ENCODE results near the gene TMEM95.
A peak's percentile ranks its signal among the peaks of the same experiment; 100 is the strongest.
"Not testable (repeated sequence)": the region's sequence is repeated elsewhere in the genome, so short reads cannot be mapped to it uniquely, and the experiment has no call there.

The TMEM95 gene

DNA sequence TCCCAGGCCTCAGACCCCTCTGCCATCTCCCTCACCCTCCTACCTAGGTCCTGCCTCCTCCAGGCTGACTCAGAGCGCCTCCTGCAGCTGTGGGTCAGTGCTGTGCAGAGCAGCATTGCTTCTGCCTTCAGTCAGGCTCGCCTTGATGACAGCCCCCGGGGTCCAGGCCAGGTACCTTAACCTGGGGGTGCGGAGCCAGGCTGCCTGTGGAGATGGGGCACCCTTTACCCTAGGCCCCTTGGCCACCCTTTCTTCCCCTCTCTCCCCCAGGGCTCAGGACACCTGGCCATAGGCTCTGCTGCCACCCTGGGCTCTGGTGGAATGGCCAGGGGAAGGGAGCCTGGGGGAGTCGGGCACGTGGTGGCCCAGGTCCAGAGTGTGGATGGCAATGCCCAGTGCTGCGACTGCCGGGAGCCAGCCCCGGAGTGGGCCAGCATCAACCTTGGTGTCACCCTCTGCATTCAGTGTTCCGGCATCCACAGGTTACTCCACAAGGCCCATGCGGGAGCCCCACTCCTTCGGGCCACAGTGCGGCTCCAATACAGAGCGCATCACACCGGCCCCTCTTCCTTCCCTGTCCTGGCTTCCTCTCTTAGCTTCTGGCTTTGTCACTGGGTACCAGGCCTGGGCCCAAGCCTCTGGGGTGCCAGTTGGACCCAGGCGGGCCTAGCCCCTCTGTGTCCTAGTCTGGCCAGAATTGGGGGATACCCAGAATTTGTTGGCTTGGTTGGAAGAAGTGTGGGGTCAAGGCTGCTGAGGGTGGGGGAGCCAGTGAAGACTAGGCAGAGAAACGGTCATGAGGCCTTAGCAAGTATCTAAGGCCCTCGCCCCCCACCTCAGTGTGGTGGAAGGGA lies 8.0 kb upstream of the TMEM95 start:
- no peak for DNase-seq (ENCODE audit: low spot score)

DNA sequence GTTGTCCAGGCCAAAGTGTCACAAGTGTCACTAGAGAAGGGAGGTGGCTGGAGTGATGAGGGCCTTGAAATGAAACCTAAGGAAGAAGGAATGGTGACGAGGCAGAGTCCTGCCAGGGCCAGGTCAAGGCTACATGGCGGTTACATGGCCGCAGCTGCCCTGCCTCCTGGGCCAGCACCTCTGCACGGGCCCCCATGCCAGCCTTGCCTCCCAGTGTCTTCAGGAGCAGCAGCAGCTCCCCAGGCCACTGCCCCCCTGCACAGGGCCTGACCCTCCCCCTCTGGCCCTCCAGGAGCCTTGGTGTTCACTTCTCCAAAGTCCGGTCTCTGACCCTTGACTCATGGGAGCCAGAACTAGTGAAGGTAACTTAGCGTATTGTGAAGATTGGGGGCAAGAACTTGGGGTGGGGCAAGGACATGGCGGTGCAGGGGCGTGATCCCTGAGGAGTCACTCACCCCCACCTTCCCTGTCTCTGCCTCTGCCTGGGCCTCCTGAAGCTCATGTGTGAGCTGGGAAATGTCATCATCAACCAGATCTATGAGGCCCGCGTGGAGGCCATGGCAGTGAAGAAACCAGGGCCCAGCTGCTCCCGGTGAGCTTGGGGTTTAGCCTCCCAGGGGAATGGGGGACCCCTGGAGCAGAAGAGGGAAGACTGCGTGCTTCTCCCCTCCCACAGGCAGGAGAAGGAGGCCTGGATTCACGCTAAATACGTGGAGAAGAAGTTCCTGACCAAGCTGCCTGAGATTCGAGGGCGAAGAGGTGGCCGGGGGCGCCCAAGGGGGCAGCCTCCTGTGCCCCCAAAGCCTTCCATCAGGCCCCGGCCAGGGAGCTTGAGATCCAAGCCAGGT lies 7.1 kb upstream of the TMEM95 start:
- DNase-seq (ENCODE audit: low spot score), result no peak

DNA sequence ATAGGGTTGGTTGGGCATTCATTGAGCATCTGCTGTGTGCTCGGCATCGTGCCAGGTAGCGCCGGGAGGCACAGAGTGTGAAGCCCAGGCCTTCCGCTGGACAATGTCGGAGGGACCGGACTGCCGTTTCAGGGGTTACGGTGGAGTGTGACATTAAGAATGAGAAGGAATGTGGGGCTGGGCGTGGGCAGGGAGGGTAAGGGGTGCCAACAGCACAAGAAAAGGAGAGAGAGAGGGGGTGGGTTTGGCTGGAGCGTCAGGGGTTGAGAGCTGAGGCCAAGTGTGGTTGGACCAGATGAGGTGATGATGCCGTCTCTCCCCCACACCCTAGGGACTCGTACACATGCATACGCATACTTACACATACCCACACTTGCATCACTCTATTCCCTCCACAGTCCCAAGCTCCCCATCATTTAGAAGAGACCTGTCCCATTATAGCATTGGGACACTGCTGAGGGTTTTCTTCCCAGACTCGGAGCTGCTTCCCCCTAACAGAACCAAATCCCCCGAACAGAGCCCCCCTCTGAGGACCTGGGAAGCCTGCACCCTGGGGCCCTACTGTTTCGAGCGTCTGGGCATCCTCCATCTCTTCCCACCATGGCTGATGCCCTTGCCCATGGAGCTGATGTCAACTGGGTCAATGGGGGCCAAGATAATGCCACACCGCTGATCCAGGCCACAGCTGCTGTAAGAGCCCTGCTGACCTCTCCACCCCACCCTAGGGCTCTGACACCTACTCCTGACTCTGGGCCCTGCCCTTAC lies 6.3 kb upstream of the TMEM95 start:
- no peak for DNase-seq (ENCODE audit: low spot score)

DNA sequence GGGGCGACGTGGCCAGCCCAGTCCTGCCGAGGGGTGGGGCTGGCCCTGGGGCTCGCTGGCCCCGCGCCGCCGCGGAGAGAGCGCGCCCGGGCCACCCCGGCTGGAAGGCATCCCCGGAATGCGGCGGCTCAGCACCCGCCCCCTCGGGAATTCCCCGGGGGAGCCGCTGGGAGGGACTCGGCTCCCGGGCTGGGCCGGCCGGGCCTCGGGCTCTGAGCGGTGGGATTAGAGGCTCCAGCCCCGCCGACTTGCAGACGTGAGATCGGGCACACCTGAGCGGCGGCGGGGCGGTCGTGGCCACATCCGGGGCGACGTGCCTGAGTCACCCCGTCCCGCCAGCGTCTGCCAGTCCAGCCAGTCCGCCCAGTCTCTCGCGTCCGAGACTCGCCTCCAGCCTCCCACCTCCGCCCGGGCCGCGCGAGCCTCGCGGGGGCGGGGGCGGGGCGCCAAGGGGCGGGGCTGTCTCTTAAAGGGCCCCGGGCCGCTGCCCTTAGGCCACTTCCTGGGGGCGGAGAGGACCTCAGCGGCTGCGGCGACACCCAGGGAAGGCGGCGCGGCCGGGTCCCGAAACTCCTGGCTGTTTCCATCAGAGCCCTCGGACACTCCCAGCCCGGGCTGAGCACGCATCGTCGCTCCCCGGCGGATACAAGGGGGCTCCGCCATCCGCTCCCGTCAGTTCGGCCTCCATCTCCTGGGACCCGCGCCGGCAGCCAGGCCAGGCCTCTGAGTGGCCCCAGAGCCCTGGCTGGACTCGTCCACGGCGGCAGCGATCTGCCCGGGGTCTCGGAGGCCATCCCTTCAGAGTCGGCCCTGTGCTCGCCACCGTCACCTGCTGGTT lies 3.1 kb upstream of the TMEM95 start, which contains the start of gene KCTD11:
KCTD11 (plus strand) TSS at position 498 of the 838 bp plus-strand sequence.
- peak; percentile 95 for DNase-seq (ENCODE audit: low spot score)

DNA sequence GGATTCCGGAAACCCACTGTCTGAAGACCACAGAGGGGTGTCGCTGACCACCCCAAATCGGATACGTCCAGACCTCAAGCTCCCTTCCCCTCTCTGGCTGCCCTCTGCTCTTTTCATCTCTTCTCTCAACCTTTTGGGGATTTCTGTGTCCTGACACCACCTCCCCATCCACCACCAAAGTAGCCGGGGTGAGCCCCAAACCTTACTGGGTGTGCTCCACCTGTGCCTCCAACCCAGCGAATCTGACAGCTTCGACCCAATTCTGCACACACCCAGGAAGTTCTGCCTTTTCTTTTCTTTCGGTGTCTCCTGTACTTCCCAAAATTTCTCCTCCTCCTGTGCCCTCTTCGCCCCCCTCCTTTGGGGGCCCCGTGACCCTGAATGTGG lies 2.5 kb upstream of the TMEM95 start:
- DNase-seq (ENCODE audit: low spot score), result no peak

DNA sequence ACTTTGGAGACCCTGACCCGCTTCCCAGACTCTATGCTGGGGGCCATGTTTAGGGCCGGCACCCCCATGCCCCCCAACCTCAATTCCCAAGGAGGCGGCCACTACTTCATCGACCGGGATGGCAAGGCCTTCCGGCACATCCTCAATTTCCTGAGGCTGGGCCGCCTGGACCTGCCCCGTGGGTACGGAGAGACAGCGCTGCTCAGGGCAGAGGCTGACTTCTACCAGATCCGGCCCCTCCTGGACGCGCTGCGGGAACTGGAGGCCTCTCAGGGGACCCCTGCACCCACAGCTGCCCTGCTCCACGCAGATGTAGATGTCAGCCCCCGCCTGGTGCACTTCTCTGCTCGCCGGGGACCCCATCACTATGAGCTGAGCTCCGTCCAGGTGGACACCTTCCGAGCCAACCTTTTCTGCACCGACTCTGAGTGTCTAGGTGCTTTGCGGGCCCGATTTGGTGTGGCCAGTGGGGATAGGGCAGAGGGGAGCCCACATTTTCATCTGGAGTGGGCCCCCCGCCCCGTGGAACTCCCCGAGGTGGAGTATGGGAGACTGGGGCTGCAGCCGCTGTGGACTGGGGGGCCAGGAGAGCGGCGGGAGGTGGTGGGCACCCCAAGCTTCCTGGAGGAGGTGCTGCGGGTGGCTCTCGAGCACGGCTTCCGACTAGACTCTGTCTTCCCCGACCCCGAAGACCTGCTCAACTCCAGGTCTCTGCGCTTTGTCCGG lies 1.9 kb upstream of the TMEM95 start:
- DNase-seq (ENCODE audit: low spot score), result no peak

DNA sequence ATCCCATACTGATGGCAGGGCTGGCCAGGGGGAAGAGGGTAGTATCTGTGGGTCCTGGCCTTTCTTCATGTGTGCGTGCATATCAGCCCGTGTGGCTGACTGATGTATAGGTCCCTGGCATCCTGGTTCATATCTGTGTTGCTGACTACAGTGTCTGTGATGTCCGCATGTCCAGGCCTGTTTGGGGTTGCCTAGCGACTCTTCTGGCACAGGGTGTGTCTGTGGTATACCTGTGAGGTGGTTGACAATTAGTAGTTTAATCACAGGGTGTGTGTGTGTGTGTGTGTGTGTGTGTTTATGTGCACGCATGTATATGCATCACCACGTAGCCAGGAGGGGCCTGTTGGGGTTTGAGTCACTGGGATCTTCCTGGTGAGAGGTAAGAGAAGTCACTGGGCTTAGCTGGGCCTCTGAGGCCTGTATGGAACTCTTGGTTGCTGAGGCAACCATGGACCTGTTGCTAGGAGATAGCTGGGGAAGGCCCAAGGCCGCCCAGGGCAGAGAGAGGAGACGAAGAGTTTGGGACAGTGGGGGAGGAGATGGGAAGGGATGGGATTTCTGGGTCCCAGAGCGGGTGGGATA lies 603 bp upstream of the TMEM95 start:
- peak; percentile 41 for DNase-seq (ENCODE audit: low spot score)

DNA sequence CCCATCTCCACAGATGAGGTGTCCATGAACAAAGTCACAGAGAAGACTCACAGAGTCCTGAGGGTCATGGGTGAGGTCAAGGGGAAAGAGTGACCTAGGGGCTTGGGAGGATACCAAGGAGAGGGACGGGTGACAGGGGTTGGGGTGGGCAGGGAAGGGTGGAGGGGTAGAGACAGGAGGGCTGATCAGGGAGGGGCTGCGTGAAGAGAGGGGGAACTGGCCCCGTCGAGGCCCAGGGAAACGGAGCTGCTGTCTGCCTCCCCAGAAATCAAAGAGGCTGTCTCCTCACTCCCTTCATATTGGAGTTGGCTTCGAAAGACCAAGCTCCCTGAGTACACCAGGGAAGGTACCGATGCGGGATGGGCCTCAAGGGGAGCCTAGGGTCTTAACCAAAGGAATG lies 617 bp downstream of the TMEM95 start:
- DNase-seq (ENCODE audit: low spot score), result no peak

DNA sequence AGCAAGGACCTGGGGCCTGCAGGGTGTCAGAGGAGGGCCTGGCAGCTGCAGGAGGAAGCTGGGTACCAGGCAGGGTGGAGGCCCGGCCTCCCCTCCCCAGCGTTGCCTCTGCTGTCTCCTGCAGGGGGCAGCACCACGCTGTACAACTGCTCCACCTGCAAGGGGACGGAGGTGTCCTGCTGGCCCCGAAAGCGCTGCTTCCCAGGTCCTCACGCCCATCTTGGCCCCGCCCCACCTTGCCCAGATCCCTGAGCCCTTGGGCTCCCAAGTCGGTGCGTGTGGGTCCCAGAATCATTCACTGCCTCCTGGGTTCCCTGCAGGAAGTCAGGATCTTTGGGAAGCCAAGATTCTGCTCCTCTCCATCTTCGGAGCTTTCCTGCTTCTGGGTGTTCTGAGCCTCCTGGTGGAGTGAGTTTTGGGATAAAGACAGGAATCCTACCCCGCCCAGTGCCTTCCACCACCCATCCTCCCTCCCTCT lies 1.2 kb downstream of the TMEM95 start:
- peak; percentile 59 for DNase-seq (ENCODE audit: low spot score)

DNA sequence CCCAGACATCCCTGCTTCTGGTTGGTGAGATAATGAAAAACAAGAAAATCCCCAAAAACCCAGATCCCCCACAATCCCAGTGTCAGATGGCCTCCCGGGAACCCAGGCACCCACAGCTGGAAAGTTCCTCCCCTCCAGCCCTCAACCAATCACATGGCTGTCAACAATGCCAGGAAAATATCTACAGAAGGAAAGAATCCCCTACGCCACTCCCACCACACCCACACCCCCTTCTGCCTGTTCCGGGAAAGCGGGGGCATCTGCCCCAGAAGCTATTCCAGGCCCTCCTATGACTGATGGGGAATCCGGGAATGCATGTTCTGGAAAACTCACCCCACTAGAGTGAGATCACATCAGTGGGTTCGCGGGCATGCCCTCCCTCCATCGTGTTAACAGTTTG lies 1.8 kb downstream of the TMEM95 start:
- no peak for DNase-seq (ENCODE audit: low spot score)

DNA sequence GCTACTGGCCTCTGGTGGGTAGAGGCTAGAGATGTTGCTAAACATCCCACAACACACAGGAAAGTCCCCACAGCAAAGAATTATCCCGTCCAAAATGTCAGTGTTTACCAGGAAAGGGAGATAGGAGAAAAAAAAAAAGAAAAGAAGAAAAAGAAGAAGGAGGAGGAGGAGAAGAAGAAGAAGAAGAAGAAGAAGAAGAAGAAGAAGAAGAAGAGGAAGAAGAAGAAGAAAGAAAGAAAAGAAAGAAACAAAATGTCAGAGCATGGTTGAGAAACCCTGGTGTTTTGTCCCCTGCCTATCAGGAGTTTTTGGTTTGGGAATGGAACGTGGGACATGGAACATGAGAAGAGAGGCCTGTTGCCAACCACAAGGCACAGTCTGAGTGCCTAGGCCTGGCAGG lies 2.4 kb downstream of the TMEM95 start:
- no peak for DNase-seq (ENCODE audit: low spot score)

DNA sequence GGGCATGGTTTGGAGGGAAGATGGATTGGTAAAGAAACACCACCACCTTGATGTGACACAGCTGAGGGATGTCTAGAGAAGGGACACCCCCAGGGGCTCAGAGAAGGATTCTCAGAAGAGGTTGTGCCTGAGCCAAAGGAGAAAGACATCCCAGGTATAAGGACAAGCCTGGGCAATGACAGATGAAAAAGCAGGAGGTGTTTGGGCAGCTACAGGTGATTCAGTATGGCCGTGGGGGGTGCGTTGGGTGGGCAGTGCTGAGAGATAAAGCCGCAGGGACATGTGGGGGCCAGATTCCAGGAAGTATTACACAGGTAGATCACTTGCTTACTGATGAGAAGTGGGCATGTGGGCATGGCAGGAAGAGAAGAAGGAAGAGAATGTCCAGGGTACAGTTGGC lies 7.0 kb downstream of the TMEM95 start:
- DNase-seq (ENCODE audit: low spot score), result no peak

DNA sequence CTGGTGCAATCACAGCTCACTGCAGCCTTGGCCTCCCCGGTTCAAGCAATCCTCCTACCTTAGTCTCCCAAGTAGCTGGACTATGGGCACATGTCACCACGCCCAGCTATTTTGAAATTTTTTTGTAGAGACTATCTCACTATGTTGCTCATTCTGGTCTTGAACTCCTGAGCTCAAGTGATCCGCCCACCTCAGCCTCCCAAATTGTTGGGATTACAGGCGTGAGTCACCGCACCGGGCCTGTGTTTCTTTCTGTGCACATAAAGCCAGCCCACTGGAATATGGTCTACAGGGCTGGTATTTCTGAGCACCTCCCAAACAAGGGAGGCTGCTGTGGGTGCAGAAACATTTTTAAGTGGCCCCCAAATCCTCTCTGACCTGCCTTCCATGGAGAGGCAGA lies 8.4 kb downstream of the TMEM95 start:
- DNase-seq (ENCODE audit: low spot score), result no peak

DNA sequence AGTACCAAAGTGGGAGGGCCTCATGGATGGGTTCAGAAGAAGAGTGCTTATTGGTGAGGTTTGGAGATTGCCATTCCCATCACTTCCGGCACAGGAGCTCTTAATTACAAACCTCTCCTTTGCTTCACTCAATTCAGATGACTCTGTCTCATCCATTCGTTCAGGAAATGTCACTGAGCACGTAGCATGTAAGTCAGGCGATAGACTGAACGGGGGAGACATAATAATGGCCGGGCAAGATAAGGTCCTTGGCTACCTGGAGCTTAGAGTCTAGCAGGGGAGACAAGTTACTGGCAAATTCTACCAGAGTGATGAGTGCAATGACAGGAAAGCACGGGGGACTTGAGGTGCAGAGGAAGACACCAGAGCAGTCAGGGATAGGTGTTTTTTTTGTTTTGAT lies 11.0 kb downstream of the TMEM95 start:
- DNase-seq (ENCODE audit: low spot score), result not testable (repeated sequence)

DNA sequence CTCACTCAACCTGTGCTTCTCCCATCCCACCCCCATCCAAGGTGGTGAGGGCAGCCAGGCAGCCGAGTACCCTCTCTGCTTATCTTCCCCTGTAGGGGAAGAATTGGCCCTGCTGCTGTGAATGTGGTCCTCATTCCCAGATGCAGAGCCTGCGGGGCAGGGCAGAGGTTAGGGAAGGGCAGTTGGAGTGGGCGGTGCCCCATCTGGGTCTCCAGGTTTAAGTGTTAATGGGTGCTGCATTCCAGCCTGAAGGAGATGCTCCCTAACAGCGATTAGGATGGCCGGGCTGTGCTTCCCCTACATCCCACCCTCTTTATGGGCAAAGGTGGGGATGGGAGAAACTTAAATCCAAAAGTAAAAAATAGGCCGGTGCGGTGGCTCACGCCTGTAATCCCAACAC lies 12.1 kb downstream of the TMEM95 start:
- no peak for DNase-seq (ENCODE audit: low spot score)

DNA sequence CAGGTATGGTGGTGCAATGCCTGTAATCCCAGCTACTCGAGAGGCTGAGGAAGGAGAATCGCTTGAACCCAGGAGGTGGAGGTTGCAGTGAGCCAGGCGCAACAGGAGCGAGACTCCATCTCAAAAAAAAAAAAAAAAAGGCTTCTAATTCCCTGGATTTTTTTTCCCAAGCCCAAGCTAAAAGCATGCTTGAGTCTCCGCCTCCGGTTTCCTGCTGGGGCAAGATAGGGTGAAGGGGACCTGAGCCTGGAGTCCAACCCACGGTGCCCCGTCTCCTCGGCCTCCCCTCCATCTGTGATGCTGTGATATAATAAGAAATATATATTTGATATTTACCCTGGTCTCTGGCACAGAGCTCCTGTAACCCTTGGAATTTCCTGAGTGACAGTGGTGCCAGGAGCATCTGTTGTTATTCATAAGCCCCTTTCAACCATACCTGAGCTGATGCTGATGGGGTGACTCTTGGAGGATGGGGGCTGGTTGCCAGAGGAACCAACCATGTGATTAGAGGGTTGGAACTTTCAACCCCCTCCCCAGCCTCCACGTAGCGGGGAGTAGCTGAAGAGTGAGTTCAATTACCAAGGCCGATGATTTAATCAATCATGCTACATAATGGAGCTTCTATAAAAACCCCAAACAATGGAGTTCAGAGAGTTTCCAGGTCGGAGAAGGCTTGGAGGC lies 13.1 kb downstream of the TMEM95 start:
- no peak for DNase-seq (ENCODE audit: low spot score)

DNA sequence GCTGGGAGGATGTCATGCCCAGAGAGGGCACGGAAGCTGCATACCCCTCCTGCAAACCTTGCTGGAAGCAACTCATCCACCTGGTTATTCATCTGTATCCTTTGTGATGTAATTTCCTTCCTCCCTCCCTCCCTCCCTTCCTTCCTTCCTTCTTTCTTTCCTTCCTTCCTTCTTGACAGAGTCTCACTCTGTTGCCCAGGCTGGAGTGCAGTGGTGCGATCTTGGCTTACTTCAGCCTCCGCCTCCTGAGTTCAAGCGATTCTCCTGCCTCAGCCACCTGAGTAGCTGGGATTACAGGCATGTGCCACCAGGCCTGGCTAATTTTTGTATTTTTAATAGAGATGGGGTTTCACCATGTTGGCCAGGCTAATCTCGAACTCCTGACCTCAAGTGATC lies 13.6 kb downstream of the TMEM95 start:
- DNase-seq (ENCODE audit: low spot score), result not testable (repeated sequence)

DNA sequence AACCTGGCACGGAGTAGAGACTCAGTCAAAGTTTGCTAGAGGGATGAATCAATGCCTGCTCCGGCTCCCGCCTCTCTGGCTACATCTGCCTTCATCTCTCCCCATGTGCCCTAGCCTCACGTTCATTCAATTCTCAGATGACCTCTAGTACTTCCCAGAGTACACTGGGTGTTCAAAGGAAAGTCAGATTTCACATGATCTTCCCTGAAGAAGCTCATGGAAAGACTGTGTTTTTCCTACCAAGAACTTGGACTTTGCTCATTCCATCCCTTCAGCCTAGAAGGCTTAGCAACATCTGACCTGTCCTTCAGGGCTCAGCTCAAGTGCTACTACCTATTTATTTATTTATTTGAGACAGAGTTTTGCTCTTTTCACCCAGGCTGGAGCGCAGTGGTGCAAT lies 14.9 kb downstream of the TMEM95 start:
- DNase-seq (ENCODE audit: low spot score), result no peak

DNA sequence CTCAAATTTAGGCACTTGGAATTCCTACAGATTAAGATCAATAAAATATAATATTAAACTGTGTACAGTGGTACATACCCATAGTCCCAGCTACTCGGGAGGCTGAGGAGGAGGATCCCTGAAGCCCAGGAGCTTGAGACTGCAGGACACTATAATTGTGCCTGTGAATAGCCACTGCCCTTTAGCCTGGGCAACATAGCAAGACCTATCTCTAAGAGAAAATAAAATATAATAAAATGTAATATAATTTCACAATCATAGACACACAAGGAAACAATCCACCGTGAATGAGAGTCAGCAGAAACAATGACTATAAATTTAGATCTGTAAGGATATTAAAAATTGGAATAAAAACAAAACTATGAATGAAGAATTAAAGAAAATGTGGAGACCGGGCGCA lies 15.9 kb downstream of the TMEM95 start:
- DNase-seq (ENCODE audit: low spot score), result no peak

DNA sequence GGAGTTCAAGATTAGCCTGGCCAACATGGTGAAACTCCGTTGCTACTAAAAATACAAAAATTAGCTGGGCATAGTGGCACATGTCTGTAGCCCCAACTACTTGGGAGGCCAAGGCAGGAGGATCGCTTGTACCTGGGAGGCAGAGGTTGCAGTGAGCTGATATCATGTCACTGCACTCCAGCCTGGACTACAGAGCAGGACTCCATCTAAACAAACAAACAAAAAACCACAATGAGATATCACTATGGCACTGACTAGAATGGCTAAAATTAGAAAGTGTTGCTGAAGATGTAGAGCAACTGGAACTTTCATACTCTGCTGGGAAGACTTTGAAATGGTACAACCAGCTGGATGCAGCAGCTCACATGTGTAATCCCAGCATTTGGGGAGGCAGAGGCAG lies 19.4 kb downstream of the TMEM95 start:
- DNase-seq (ENCODE audit: low spot score), result no peak

Measured in RKO (cell line).